Gastroesophageal sphincter (tissue), 4 donors: ENCODE results near the gene PLEKHM2. TPM values are rescaled to one million over a fixed set of nuclear protein-coding genes. Genes with fewer than 3 reads are reported as not detected.

Experiments used
- ATAC-seq: fragments of 150-250 bp; one replicate; pipeline ENCODE4 v1.9.1; 2016; ENCODE audit warnings: mild to moderate bottlenecking, moderate library complexity
- H3K27ac ChIP-seq, 4 donors: fragments of 200-600 bp; sonication (generic) in 3 of 4; 1 replicate in 3 of 4; 2 replicates in 1 of 4; pipeline ENCODE4 v1.5.1; 2016 to 2019
- H3K27me3 ChIP-seq: fragments of 200-600 bp; sonication (generic); one replicate; pipeline ENCODE4 v1.5.1; 2019
- H3K36me3 ChIP-seq, 2 donors: fragments of 200-600 bp; sonication (generic); one replicate each; pipeline ENCODE4 v1.5.1; 2019; ENCODE audit warnings: control low read depth in 1 of 2
- H3K4me1 ChIP-seq, 3 donors: fragments of 200-600 bp; sonication (generic); 1 replicate in 2 of 3; 2 replicates in 1 of 3; pipeline ENCODE4 v1.5.1; 2016 to 2019; ENCODE audit warnings: control low read depth in 2 of 3
- H3K4me3 ChIP-seq, 2 donors: fragments of 200-600 bp; sonication (generic); one replicate each; pipeline ENCODE4 v1.5.1; 2019; ENCODE audit warnings: mild to moderate bottlenecking in 1 of 2, moderate library complexity in 1 of 2
- H3K9me3 ChIP-seq, 3 donors: fragments of 200-600 bp; sonication (generic); one replicate each; pipeline ENCODE4 v1.5.1; 2017 to 2019; ENCODE audit warnings: control low read depth in 2 of 3
- CTCF ChIP-seq, 4 experiments: fragments of 200-600 bp in 2 of 4; fragments of 450-650 bp in 2 of 4; sonication (generic) in 1 of 4; IDR thresholded peaks; one replicate each; pipeline ENCODE4 v1.5.1; 2017 to 2019; ENCODE audit warnings: antibody characterized with exemption in 4 of 4, mild to moderate bottlenecking in 2 of 4, moderate library complexity in 2 of 4
- EP300 ChIP-seq: sonication (generic); formaldehyde crosslinking; IDR thresholded peaks from one replicate; pipeline ENCODE4 v1.6.1; 2017; ENCODE audit warnings: antibody characterized with exemption, mild to moderate bottlenecking
- POLR2A ChIP-seq, 2 donors: fragments of 450-650 bp; IDR thresholded peaks; one replicate each; pipeline ENCODE4 v1.6.1; 2017; ENCODE audit warnings: antibody characterized with exemption in 2 of 2, mild to moderate bottlenecking in 2 of 2, moderate library complexity in 1 of 2
- POLR2AphosphoS5 ChIP-seq: sonication (generic); formaldehyde crosslinking; IDR thresholded peaks from one replicate; pipeline ENCODE4 v1.6.1; 2017; ENCODE audit warnings: antibody characterized with exemption
- WGBS, 2 donors: methylation state at CpG; one replicate each; pipeline ENCODE4 v1.1.5; 2018; ENCODE audit warnings: low coverage in 1 of 2; 5-methylcytosine and 5-hydroxymethylcytosine counted together
- total RNA-seq, 4 donors: library from RNA; depleted of rRNA; stranded (reverse); fragments of >200 nt; gene quantifications; one replicate each; pipeline ENCODE4 v1.1.0, GENCODE V29; 2016

PLEKHM2 gene
- total RNA-seq, 4 donors from 2014 or later: 32.1 to 65.2 (median 41.8) TPM

DNA sequence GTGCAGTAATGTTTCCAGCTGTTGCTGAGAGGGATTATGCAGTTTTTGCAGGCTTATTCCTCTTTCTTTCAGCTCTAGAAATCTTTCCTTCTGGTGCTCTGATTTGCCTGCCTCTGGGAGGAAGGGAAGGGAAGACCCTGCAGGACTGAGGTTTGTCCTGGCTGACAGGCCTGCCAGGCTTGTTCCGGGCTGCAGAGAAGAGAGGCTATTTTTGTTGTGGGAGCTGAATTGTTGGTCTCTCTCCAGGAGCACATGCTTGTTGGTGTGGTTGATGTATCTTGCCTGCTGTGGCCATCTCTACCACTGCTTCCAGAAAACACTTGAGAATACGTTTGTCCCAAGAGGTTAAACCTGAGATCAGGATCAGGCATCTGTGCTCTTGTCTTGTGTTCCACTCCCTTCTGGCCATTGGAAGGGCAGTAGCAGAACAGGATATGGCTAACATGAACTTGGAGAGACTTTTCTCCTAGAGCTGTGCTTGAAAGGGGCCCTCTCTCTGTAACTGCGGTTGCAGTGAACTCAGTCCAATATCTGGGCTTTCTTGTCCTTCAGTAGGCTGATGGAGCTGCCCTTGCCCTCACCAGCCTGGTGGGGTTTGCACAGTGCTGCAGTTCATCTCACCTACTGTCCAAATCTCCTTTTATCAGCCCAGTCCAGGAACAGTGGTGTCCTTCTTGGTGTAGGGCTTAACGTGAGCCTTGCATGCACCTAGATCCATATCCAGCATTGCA lies 30.5 kb downstream of the PLEKHM2 start:
- Histone ChIP-seq H3K27me3 (no peaks in the 10 kb centered on the region), H3K36me3 (peaks cover 0 to 38% of the 10 kb centered on the region in 2 donors), H3K4me1 (peaks cover 0 to 60% (median 11%) of the 10 kb centered on the region in 3 donors), H3K4me3 (no peak overlapping the region), H3K9me3 (no peaks in the 10 kb centered on the region), H3K27ac (peak overlapping the region in 3 of 4 donors; percentile 63 to 82 (median 66))
- 13% methylated on average over 2 of the region's 4 CpGs; no CpG with 5 or more reads in 1 of the 2 donors for WGBS, 2 donors
- TF ChIP-seq POLR2AphosphoS5 (peak; percentile 40), EP300 (no peak), POLR2A (IDR thresholded peaks at IDR 0.05) (no peak), CTCF (IDR thresholded peaks at IDR 0.05) (no peak)
- peak; percentile 88 for ATAC-seq

DNA sequence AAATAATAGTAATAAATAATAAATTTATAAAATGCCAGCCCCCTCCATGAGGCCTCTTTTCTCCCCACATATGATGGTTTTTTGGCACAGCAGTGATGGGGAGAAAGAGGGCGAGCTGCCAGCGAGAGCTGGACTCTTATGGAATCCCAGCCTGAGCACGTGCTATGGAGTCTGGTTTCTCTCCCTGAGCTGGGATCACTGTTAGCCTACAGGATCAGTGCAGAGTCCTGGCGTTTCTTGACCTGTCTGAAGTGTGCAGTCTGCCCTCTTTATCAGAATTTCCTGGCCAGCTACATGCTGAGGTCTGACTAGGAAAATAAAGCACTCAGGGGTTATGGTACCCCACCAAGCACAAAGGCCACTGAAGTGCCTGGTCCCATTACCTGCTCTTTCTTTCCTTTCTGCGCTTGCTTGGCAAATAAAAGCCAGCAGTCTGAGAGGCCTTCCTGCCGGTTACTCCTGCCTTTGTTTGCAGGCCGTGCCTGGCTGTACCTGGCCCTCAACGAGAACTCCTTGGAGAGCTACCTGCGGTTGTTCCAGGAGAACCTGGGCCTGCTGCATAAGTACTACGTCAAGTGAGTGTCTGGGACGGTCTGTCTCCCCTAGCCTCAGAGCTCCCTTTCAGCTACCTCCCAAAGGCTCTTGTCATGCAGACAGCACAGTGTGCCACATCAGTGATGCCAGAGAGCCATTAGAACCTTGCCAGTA lies 33.5 kb downstream of the PLEKHM2 start:
- no peak for TF ChIP-seq CTCF (IDR thresholded peaks at IDR 0.05)
- no peak for TF ChIP-seq POLR2AphosphoS5
- no peak for TF ChIP-seq POLR2A (IDR thresholded peaks at IDR 0.05)
- no peak for TF ChIP-seq EP300
- no peaks in the 10 kb centered on the region for H3K9me3 ChIP-seq
- no peaks in the 10 kb centered on the region for H3K27me3 ChIP-seq
- ATAC-seq: peak; percentile 43
- peaks cover 0 to 68% of the 10 kb centered on the region in 2 donors for H3K36me3 ChIP-seq
- H3K27ac ChIP-seq: peak overlapping the region in 3 of 4 donors; percentile 28 to 41 (median 32)
- peaks cover 0 to 56% (median 11%) of the 10 kb centered on the region in 3 donors for H3K4me1 ChIP-seq
- 57 to 69% methylated on average over 8 of the region's 11 CpGs for WGBS, 2 donors
- no peak overlapping the region for H3K4me3 ChIP-seq

DNA sequence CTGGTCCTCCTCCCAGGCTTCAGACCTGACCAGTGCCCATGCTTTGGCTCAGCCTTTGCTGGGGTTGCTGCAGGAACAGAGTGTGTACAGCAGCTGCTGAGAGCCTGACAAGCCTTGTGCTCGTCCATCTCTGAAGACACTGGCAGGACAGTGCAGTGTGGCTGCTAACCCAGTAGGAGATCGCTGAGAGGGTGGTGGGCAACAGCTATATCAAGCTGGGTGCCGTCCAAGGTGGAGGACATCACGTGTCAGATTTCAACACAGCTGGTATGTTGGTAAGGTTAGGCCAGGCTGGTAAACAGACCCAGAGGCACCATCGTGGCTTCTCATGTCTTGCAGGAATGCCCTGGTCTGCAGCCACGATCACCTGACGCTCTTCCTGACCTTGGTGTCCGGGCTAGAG lies 34.1 kb downstream of the PLEKHM2 start:
- H3K4me1 ChIP-seq: peaks cover 0 to 51% (median 11%) of the 10 kb centered on the region in 3 donors
- no peaks in the 10 kb centered on the region for H3K27me3 ChIP-seq
- no peaks in the 10 kb centered on the region for H3K9me3 ChIP-seq
- TF ChIP-seq POLR2AphosphoS5 (no peak), EP300 (no peak), POLR2A (IDR thresholded peaks at IDR 0.05) (no peak), CTCF (IDR thresholded peaks at IDR 0.05) (no peak)
- WGBS, 2 donors: 81% methylated on average over 4 of the region's 8 CpGs; no CpG with 5 or more reads in 1 of the 2 donors
- peaks cover 0 to 74% of the 10 kb centered on the region in 2 donors for H3K36me3 ChIP-seq
- H3K4me3 ChIP-seq: no peak overlapping the region
- H3K27ac ChIP-seq: peak overlapping the region in 3 of 4 donors; percentile 28 to 41 (median 32)
- no peak for ATAC-seq

GRCh38 chr1:15719381-15720120 lies 35.4 kb downstream of the PLEKHM2 start:
- Histone ChIP-seq H3K9me3 (no peaks in the 10 kb centered on the region), H3K27ac (no peak overlapping the region), H3K4me1 (peaks cover 0 to 37% (median 7%) of the 10 kb centered on the region in 3 donors), H3K27me3 (no peaks in the 10 kb centered on the region), H3K4me3 (no peak overlapping the region), H3K36me3 (peaks cover 0 to 85% of the 10 kb centered on the region in 2 donors)
- TF ChIP-seq CTCF (IDR thresholded peaks at IDR 0.05): no peak
- TF ChIP-seq POLR2A (IDR thresholded peaks at IDR 0.05): no peak
- TF ChIP-seq POLR2AphosphoS5: no peak
- no peak for TF ChIP-seq EP300
- no peak for ATAC-seq
- WGBS, 2 donors: 85 to 94% methylated on average over 3 to 6 of the region's 12 CpGs
